HepG2 (cell line): Measurements from ENCODE around the gene DNAJC11. TPM values are rescaled to one million over a fixed set of nuclear protein-coding genes. Genes with fewer than 3 reads are reported as not detected.

Source experiments
- ARID3A ChIP-seq: IDR thresholded peaks from 2 replicates; pipeline ENCODE4 v1.6.1; 2012; ENCODE audit warnings: low read depth, low read length, improper control_type of control experiment
- EZH2 ChIP-seq: conservative IDR thresholded peaks from 2 replicates; pipeline ENCODE4 v1.6.1; 2012; ENCODE audit warnings: mild to moderate bottlenecking, low read depth, low read length, moderate library complexity
- FOXO1 ChIP-seq: sonication (generic); formaldehyde crosslinking; IDR thresholded peaks from 2 replicates; pipeline ENCODE4 v1.4.0; 2020; ENCODE audit warnings: missing genetic modification reagents
- HDAC1 ChIP-seq: sonication (generic); formaldehyde crosslinking; IDR thresholded peaks from 2 replicates; pipeline ENCODE4 v1.5.1; 2020; ENCODE audit warnings: mild to moderate bottlenecking, missing genetic modification reagents
- MXD4 ChIP-seq: IDR thresholded peaks from 2 replicates; pipeline ENCODE4 v1.6.1; 2016; ENCODE audit warnings: mild to moderate bottlenecking, missing biosample characterization, missing genetic modification reagents
- NFATC3 ChIP-seq: sonication (generic); formaldehyde crosslinking; IDR thresholded peaks from 2 replicates; pipeline ENCODE4 v1.5.1; 2020; ENCODE audit warnings: mild to moderate bottlenecking, missing genetic modification reagents
- NR1H2 ChIP-seq: sonication (generic); formaldehyde crosslinking; IDR thresholded peaks from 2 replicates; pipeline ENCODE4 v1.8.1; 2022; ENCODE audit warnings: low read depth, missing genetic modification reagents, borderline replicate concordance
- RXRB ChIP-seq: IDR thresholded peaks from 2 replicates; pipeline ENCODE4 v1.6.1; 2016; ENCODE audit warnings: borderline replicate concordance, missing genetic modification reagents, missing compliant biosample characterization
- SAP130 ChIP-seq: IDR thresholded peaks from 2 replicates; pipeline ENCODE4 v1.6.1; 2016; ENCODE audit warnings: low read depth
- SRF ChIP-seq: IDR thresholded peaks from 2 replicates; pipeline ENCODE4 v1.6.1; 2011; ENCODE audit warnings: mild to moderate bottlenecking, low read depth, low read length, moderate library complexity
- TBL1XR1 ChIP-seq: fragments of 150-350 bp; IDR thresholded peaks from 2 replicates; pipeline ENCODE4 v1.6.1; 2014; ENCODE audit warnings: borderline replicate concordance, low read length; ENCODE audit not compliant: partially characterized antibody
- ZBTB33 ChIP-seq: sonication (generic); formaldehyde crosslinking; IDR thresholded peaks from 2 replicates; pipeline ENCODE4 v1.4.0; 2020; ENCODE audit warnings: missing genetic modification reagents
- ZC3H4 ChIP-seq: sonication (generic); formaldehyde crosslinking; IDR thresholded peaks from 2 replicates; pipeline ENCODE4 v1.4.0; 2020; ENCODE audit warnings: missing genetic modification reagents, borderline replicate concordance
- ZNF232 ChIP-seq: sonication (generic); formaldehyde crosslinking; IDR thresholded peaks from 2 replicates; pipeline ENCODE4 v1.4.0; 2020; ENCODE audit warnings: missing genetic modification reagents, borderline replicate concordance
- ZNF350 ChIP-seq: sonication (generic); formaldehyde crosslinking; IDR thresholded peaks from 2 replicates; pipeline ENCODE4 v1.4.0; 2020; ENCODE audit warnings: mild to moderate bottlenecking, low read depth, missing genetic modification reagents, borderline replicate concordance
- ZNF646 ChIP-seq: sonication (generic); formaldehyde crosslinking; IDR thresholded peaks from 2 replicates; pipeline ENCODE4 v1.9.0; 2021; ENCODE audit warnings: mild to moderate bottlenecking, missing genetic modification reagents
- ZNF691 ChIP-seq: sonication (generic); formaldehyde crosslinking; IDR thresholded peaks from 2 replicates; pipeline ENCODE4 v1.4.0; 2020; ENCODE audit warnings: missing genetic modification reagents, low read depth, mild to moderate bottlenecking, borderline replicate concordance
- ZNF713 ChIP-seq: sonication (generic); formaldehyde crosslinking; IDR thresholded peaks from 2 replicates; pipeline ENCODE4 v1.4.0; 2020; ENCODE audit warnings: mild to moderate bottlenecking, missing genetic modification reagents
- ZNF720 ChIP-seq: sonication (generic); formaldehyde crosslinking; IDR thresholded peaks from 2 replicates; pipeline ENCODE4 v1.4.0; 2020; ENCODE audit warnings: missing genetic modification reagents
- polyA plus RNA-seq, 8 experiments: library from polyadenylated mRNA; depleted of rRNA in 3 of 8; stranded (reverse) in 7 of 8; unstranded in 1 of 8; fragments of >200 nt; fragmentation: Illumina TruSeq in 4 of 8; extraction: Trizol in 4 of 8; gene quantifications; 2 replicates each; pipeline versions ENCODE4 v1.2.1 to v1.2.3, GENCODE V29; 2011 to 2016; ENCODE audit warnings: low read depth in 4 of 8, missing spikeins in 1 of 8, mixed read lengths in 1 of 8; ENCODE audit not compliant: insufficient read depth in 1 of 8
- total RNA-seq, 5 experiments: library from RNA; depleted of rRNA; stranded (reverse); fragments of >200 nt; fragmentation: Illumina TruSeq; extraction: Trizol; gene quantifications; 2 replicates each; pipeline ENCODE4 v1.2.3, GENCODE V29; 2016; ENCODE audit warnings: low read depth in 1 of 5

The DNAJC11 gene
- total and polyA plus RNA-seq, 2 of the 13 experiments (the other 11 are each of a cell fraction or from before 2014, with no cell fraction given) = 25.1 to 47.6 TPM

GRCh38 chr1:6613361-6614018 lies 88.1 kb downstream of the DNAJC11 start, which contains the start of gene PHF13 (continued):
- no peak for TF ChIP-seq ZNF646
- no peak for TF ChIP-seq ZC3H4 (CRISPR knock-in tag)
- no peak for TF ChIP-seq EZH2
- TF ChIP-seq FOXO1 (CRISPR knock-in tag) = no peak
- TF ChIP-seq ZNF232 = no peak
- TF ChIP-seq ARID3A = no peak
- no peak for TF ChIP-seq ZNF720
- no peak for TF ChIP-seq NFATC3 (CRISPR knock-in tag)
- TF ChIP-seq TBL1XR1 = no peak
- TF ChIP-seq ZBTB33 (CRISPR knock-in tag) = no peak
- no peak for TF ChIP-seq NR1H2 (CRISPR knock-in tag)
- peak; percentile 19; the same call in 1 of the 2 replicates for TF ChIP-seq RXRB
- TF ChIP-seq SRF = no peak
- TF ChIP-seq MXD4 (CRISPR knock-in tag) = 0 out of 2 replicates have a peak, but pooled peaks have one; percentile 29
- no peak; the same call in 1 of the 2 replicates for TF ChIP-seq HDAC1 (CRISPR knock-in tag)
- peak; percentile 87 for TF ChIP-seq SAP130 (CRISPR knock-in tag)
- TF ChIP-seq ZNF691 = peak; percentile 68; the same call in 1 of the 2 replicates
- TF ChIP-seq ZNF713 (CRISPR knock-in tag) = no peak
- TF ChIP-seq ZNF350 = peak; percentile 23; the same call in 1 of the 2 replicates
